Measurements from ENCODE around the gene TMEM169.
A peak's percentile ranks its signal among the peaks of the same experiment; 100 is the strongest.

Gene TMEM169

GRCh38 chr2:216081487-216082116 is at the start of gene TMEM169, which contains the start of gene PECR:
TSS of gene TMEM169 (plus strand) at chr2:216081919. CDS start at chr2:216095964, 14,045 bp downstream.
TSS of gene PECR (minus strand) at chr2:216081809. CDS start at chr2:216081741, 68 bp downstream.
- DNase-seq = peak; percentile 72
- in situ Hi-C loops (cut with HindIII; ENCODE audit: low pct_ligation_motif_present, low pct_unique_long_range_greater_than_20kb, low sequenced_read_pairs) = no loop called here

GRCh38 chr2:216031960-216032689 is 49.6 kb upstream of the TMEM169 start:
- DNase-seq = peak; percentile 17
- in situ Hi-C loops (cut with HindIII; ENCODE audit: low pct_ligation_motif_present, low pct_unique_long_range_greater_than_20kb, low sequenced_read_pairs) = no loop called here

GRCh38 chr2:216033403-216033802 is 48.3 kb upstream of the TMEM169 start:
- in situ Hi-C loops (cut with HindIII; ENCODE audit: low pct_ligation_motif_present, low pct_unique_long_range_greater_than_20kb, low sequenced_read_pairs) = no loop called here
- DNase-seq = no peak

- peak; percentile 73 for DNase-seq
- in situ Hi-C loops (cut with HindIII; ENCODE audit: low pct_ligation_motif_present, low pct_unique_long_range_greater_than_20kb, low sequenced_read_pairs) = no loop called here
Observed at GRCh38 chr2:216034065-216034464, 47.7 kb upstream of the TMEM169 start.

GRCh38 chr2:216039918-216040317 is 41.8 kb upstream of the TMEM169 start:
- in situ Hi-C loops (cut with HindIII; ENCODE audit: low pct_ligation_motif_present, low pct_unique_long_range_greater_than_20kb, low sequenced_read_pairs) = no loop called here

GRCh38 chr2:216041438-216041837 is 40.3 kb upstream of the TMEM169 start:
- in situ Hi-C loops (cut with HindIII; ENCODE audit: low pct_ligation_motif_present, low pct_unique_long_range_greater_than_20kb, low sequenced_read_pairs) = no loop called here
- no peak for DNase-seq

More at GRCh38 chr2:216039918-216040317, 41.8 kb upstream of the TMEM169 start:
- no peak for DNase-seq

GRCh38 chr2:216043949-216044348 is 37.8 kb upstream of the TMEM169 start:
- in situ Hi-C loops (cut with HindIII; ENCODE audit: low pct_ligation_motif_present, low pct_unique_long_range_greater_than_20kb, low sequenced_read_pairs) = no loop called here

GRCh38 chr2:216044883-216045486 is 36.7 kb upstream of the TMEM169 start:
- no peak for DNase-seq
- in situ Hi-C loops (cut with HindIII; ENCODE audit: low pct_ligation_motif_present, low pct_unique_long_range_greater_than_20kb, low sequenced_read_pairs) = no loop called here

More at GRCh38 chr2:216043949-216044348, 37.8 kb upstream of the TMEM169 start:
- no peak for DNase-seq

- DNase-seq = no peak
- in situ Hi-C loops (cut with HindIII; ENCODE audit: low pct_ligation_motif_present, low pct_unique_long_range_greater_than_20kb, low sequenced_read_pairs) = no loop called here
Observed at GRCh38 chr2:216047397-216047796, 34.3 kb upstream of the TMEM169 start.

- in situ Hi-C loops (cut with HindIII; ENCODE audit: low pct_ligation_motif_present, low pct_unique_long_range_greater_than_20kb, low sequenced_read_pairs) = no loop called here
- DNase-seq = no peak
Observed at GRCh38 chr2:216049452-216049851, 32.3 kb upstream of the TMEM169 start.

- no peak for DNase-seq
- in situ Hi-C loops (cut with HindIII; ENCODE audit: low pct_ligation_motif_present, low pct_unique_long_range_greater_than_20kb, low sequenced_read_pairs) = no loop called here
Observed at GRCh38 chr2:216051350-216051749, 30.4 kb upstream of the TMEM169 start.

GRCh38 chr2:216052420-216052819 is 29.3 kb upstream of the TMEM169 start:
- in situ Hi-C loops (cut with HindIII; ENCODE audit: low pct_ligation_motif_present, low pct_unique_long_range_greater_than_20kb, low sequenced_read_pairs) = no loop called here
- no peak for DNase-seq

- in situ Hi-C loops (cut with HindIII; ENCODE audit: low pct_ligation_motif_present, low pct_unique_long_range_greater_than_20kb, low sequenced_read_pairs) = no loop called here
- no peak for DNase-seq
Observed at GRCh38 chr2:216055680-216056079, 26.0 kb upstream of the TMEM169 start.

GRCh38 chr2:216056739-216057138 is 25.0 kb upstream of the TMEM169 start:
- in situ Hi-C loops (cut with HindIII; ENCODE audit: low pct_ligation_motif_present, low pct_unique_long_range_greater_than_20kb, low sequenced_read_pairs) = no loop called here
- DNase-seq = peak; percentile 54

- peak; percentile 99 for DNase-seq
- in situ Hi-C loops (cut with HindIII; ENCODE audit: low pct_ligation_motif_present, low pct_unique_long_range_greater_than_20kb, low sequenced_read_pairs) = no loop called here
Observed at GRCh38 chr2:216057688-216058193, 24.0 kb upstream of the TMEM169 start.

- DNase-seq = peak; percentile 31
- in situ Hi-C loops (cut with HindIII; ENCODE audit: low pct_ligation_motif_present, low pct_unique_long_range_greater_than_20kb, low sequenced_read_pairs) = no loop called here
Observed at GRCh38 chr2:216059233-216059834, 22.4 kb upstream of the TMEM169 start.

- in situ Hi-C loops (cut with HindIII; ENCODE audit: low pct_ligation_motif_present, low pct_unique_long_range_greater_than_20kb, low sequenced_read_pairs) = no loop called here
- peak; percentile 22 for DNase-seq
Observed at GRCh38 chr2:216064014-216064630, 17.6 kb upstream of the TMEM169 start.

GRCh38 chr2:216064665-216065064 is 17.1 kb upstream of the TMEM169 start:
- no peak for DNase-seq
- in situ Hi-C loops (cut with HindIII; ENCODE audit: low pct_ligation_motif_present, low pct_unique_long_range_greater_than_20kb, low sequenced_read_pairs) = no loop called here
